ENCODE results near the gene ATG12. TPM values are rescaled to one million over a fixed set of nuclear protein-coding genes. Genes with fewer than 3 reads are reported as not detected.

ATG12 gene
- total RNA-seq, 1 donor from 2014 or later, result 46.6 TPM

DNA sequence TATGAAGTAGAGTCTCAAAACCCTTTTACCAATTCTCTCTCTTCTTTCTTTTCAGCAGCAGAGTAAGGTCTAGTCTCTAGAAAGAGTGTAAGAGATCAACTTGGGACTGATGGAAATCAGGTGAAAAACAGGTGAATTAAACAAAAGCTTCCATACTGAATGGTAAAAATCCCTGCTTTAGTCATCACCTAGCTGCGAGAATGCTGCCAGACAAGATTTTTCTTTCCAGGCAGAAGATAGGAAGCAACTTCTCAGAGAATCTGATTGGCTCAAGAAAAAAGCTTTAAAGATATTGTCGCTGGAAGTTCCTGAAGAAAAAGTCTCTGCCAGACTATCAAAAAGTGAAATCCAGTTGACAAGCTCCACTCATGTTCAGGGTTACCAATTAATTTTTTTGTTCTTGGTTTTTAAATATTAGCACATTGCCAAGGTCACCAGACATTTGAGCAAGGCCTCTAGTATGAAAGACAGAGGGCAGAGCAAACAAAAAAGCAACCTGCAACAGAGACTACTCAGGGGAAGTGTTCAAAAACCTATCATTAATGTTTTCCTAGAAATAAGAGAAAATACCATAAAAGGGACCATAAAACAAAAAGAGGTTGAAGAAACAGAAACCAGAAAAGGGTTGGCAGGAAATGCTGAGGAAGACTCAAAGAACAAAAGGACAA is 34.2 kb downstream of the ATG12 start:
- DNase-seq, result no peak

DNA sequence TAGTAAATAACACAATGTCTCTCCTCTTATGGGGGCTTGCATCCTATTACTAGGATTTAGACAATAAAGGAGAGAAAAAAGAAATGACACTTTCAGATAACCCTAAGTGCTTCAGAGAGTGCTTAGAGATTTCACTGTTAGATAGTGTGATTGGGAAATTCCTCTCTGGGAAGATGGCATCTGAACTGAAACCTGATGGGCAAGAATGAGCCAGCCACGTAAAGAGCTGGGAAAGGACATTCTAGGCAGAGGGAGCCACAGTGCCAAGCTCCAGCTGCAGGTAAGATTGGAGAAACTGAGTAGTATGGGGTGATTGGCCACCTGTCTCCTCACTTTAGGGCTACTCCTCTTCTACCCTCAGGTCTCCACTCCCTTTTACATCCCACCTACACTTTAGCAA is 39.4 kb downstream of the ATG12 start:
- DNase-seq, result no peak

- DNase-seq, result no peak
Measured at GRCh38 chr5:115801152-115801551, 40.2 kb downstream of the ATG12 start.

DNA sequence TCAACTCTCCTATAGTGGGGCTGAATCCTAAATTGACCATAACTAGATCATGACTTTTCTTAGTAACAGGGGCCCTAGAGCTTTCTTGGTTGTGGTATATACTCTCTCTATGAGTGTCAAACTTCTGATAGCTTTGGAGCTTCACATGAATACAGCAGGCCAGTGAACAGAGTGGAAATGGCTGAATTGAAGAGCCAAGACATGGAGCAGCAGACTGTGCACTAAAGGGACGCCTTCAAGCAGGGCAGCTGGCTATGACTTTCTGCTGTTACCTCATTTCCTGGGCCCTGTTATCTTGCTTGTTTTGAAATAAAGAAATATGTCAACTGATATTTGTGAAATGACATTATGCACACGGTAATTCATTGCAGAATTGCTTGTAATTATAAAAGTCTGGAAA is 41.3 kb downstream of the ATG12 start:
- DNase-seq, result no peak

GRCh38 chr5:115798252-115798651 is 43.1 kb downstream of the ATG12 start:
- DNase-seq, result no peak

DNA sequence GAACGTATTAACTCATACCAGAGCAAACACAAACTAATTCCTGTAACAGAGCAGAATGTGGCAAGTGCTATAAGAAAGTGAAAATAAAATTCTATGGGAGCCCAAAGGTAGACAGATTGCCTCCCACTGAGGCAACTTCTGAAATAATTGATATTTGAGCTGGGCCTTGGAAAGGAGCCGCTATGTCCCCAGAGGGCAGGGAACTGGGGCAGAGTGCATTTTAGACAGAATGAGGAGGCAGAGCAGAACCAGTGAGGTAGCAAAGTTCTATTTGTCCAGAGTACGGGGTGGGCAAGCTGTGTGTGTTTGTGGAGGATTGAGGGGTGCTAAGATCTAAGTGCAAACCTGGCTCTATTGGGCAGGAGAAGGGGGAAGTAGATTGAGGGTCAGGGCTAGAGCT is 44.7 kb downstream of the ATG12 start:
- no peak for DNase-seq

- no peak for DNase-seq
Measured at GRCh38 chr5:115795700-115796099, 45.7 kb downstream of the ATG12 start.

- DNase-seq, result no peak
Measured at GRCh38 chr5:115788440-115788839, 52.9 kb downstream of the ATG12 start.

GRCh38 chr5:115787426-115787825 is 53.9 kb downstream of the ATG12 start:
- no peak for DNase-seq

- peak; percentile 29 for DNase-seq
Measured at GRCh38 chr5:115785381-115786065, 55.8 kb downstream of the ATG12 start.

GRCh38 chr5:115778417-115778816 is 62.9 kb downstream of the ATG12 start:
- DNase-seq, result no peak

Other genes starting within 250 kb of the ATG12 start
- 4.0 TPM for gene TICAM2, start 239.1 kb downstream of the ATG12 start, total RNA-seq
- gene TMED7, start 215.5 kb downstream of the ATG12 start, total RNA-seq, result 107 TPM
- gene CDO1, start 24.9 kb downstream of the ATG12 start, total RNA-seq, result 16.8 TPM
- 52.5 TPM for gene AP3S1, start 370 bp upstream of the ATG12 start, total RNA-seq
- gene LVRN, start 120.9 kb upstream of the ATG12 start, total RNA-seq, result 2.1 TPM
- gene ARL14EPL, start 190.9 kb upstream of the ATG12 start, total RNA-seq, result not detected
- gene COMMD10, start 243.5 kb upstream of the ATG12 start, total RNA-seq, result 47.9 TPM

Data from tongue (tissue), 2 donors.